ENCODE measurements around the gene FMNL1. TPM values are rescaled to one million over a fixed set of nuclear protein-coding genes. Genes with fewer than 3 reads are reported as not detected.
A peak's percentile ranks its signal among the peaks of the same experiment; 100 is the strongest.

FMNL1 gene
- polyA plus RNA-seq, 2 of the 4 experiments (the other 2 are of a cell fraction) = 8.6 to 43.9 TPM

DNA sequence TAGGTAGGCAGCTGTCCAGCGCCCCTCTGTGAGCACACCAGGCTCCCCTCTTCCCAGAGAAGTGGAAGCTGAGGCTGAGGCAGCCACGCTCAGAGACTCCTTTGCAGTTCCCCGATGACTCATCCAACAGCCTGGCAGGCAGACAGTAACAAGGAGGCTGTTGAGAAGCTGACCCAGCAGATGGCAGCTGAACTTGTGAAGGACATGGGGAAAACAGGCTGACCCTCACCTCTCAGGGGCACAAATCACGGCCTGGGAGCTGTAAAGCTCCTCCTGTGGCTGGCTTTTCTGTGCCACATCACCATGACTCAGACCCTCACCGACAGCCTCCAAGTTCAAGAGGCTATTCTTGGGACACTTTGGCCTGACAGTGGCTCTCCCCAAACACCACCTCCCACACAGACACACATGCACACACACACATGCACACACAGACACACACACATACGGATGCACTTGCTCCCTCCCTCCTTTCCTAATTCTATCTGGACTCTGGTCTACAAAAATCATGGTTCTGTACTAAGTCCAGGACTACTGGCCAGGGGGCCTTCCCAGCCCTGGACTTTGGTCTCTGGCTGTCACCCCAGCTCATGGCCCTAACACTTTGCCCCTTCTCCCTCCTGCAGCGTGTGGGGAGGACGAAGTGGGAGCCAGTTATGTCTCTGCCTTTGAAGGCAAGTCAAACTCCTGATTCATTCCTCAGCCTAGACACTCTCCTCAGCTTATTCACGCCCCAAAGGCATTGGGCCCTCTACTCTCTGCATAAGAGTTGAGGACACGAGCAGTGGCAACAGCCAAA is 71.9 kb downstream of the FMNL1 start (continued):
- TF ChIP-seq HOXB13 (CRISPR knock-in tag; IDR thresholded peaks at IDR 0.05; ENCODE audit: low read depth) (0 out of 2 replicates have a peak, but pooled peaks have one; percentile 24), JUN (IDR thresholded peaks at IDR 0.05) (peak; percentile 77 to 79; a peak in 4 of 5 replicates), TP53 (CRISPR knock-in tag; IDR thresholded peaks at IDR 0.05) (peak; percentile 45; the same call in 1 of the 2 replicates), ATOH8 (CRISPR knock-in tag; IDR thresholded peaks at IDR 0.05; ENCODE audit: low read depth) (peak; percentile 80; the same call in 1 of the 2 replicates), MAFK (IDR thresholded peaks at IDR 0.05; ENCODE audit: partially characterized antibody) (peak; percentile 96), ZNF302 (CRISPR knock-in tag; IDR thresholded peaks at IDR 0.05) (no peak), GATA3 (IDR thresholded peaks at IDR 0.05; ENCODE audit: borderline replicate concordance) (peak; percentile 84; the same call in 1 of the 2 replicates), HOXB5 (CRISPR knock-in tag; IDR thresholded peaks at IDR 0.05) (no peak), POLR2A (IDR thresholded peaks at IDR 0.05; ENCODE audit: low read length) (no peak), RNF2 (IDR thresholded peaks at IDR 0.05; ENCODE audit: borderline replicate concordance, low read depth) (no peak), E2F6 (IDR thresholded peaks at IDR 0.05; ENCODE audit: borderline replicate concordance, low read depth) (peak; percentile 79; the same call in 1 of the 2 replicates), KDM5A (IDR thresholded peaks at IDR 0.05) (no peak), JUNB (IDR thresholded peaks at IDR 0.05) (peak; percentile 95), KDM1A (IDR thresholded peaks at IDR 0.05; ENCODE audit: low read depth) (no peak), ESRRA (IDR thresholded peaks at IDR 0.05; ENCODE audit: borderline replicate concordance, low read length) (peak; percentile 86), EHMT2 (IDR thresholded peaks at IDR 0.05; ENCODE audit: low read depth) (no peak), CHD4 (IDR thresholded peaks at IDR 0.05; ENCODE audit: borderline replicate concordance) (no peak), USF2 (IDR thresholded peaks at IDR 0.05) (no peak), CBX8 (IDR thresholded peaks at IDR 0.05) (no peak), HDAC2 (IDR thresholded peaks at IDR 0.05) (no peak), HEYL (CRISPR knock-in tag; IDR thresholded peaks at IDR 0.05) (no peak), MYC (IDR thresholded peaks at IDR 0.05; ENCODE audit: borderline replicate concordance, low read length) (no peak; the same call in 1 of the 2 replicates), FOXS1 (CRISPR knock-in tag; IDR thresholded peaks at IDR 0.05) (0 out of 2 replicates have a peak, but pooled peaks have one; percentile 10)
- TF ChIP-seq, protein P1, sequence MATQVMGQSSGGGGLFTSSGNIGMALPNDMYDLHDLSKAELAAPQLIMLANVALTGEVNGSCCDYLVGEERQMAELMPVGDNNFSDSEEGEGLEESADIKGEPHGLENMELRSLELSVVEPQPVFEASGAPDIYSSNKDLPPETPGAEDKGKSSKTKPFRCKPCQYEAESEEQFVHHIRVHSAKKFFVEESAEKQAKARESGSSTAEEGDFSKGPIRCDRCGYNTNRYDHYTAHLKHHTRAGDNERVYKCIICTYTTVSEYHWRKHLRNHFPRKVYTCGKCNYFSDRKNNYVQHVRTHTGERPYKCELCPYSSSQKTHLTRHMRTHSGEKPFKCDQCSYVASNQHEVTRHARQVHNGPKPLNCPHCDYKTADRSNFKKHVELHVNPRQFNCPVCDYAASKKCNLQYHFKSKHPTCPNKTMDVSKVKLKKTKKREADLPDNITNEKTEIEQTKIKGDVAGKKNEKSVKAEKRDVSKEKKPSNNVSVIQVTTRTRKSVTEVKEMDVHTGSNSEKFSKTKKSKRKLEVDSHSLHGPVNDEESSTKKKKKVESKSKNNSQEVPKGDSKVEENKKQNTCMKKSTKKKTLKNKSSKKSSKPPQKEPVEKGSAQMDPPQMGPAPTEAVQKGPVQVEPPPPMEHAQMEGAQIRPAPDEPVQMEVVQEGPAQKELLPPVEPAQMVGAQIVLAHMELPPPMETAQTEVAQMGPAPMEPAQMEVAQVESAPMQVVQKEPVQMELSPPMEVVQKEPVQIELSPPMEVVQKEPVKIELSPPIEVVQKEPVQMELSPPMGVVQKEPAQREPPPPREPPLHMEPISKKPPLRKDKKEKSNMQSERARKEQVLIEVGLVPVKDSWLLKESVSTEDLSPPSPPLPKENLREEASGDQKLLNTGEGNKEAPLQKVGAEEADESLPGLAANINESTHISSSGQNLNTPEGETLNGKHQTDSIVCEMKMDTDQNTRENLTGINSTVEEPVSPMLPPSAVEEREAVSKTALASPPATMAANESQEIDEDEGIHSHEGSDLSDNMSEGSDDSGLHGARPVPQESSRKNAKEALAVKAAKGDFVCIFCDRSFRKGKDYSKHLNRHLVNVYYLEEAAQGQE (IDR thresholded peaks at IDR 0.05) = 0 out of 2 replicates have a peak, but pooled peaks have one; percentile 1
